Stomach (tissue), 9 donors: ENCODE measurements around the gene CEP250. TPM values are rescaled to one million over a fixed set of nuclear protein-coding genes. Genes with fewer than 3 reads are reported as not detected.

Experiments used
- DNase-seq, 2 donors: peaks; one replicate each; pipeline versions ENCODE4 v3.0.0 to v3.0.0-alpha.2; 2013 to 2019
- H3K27ac ChIP-seq, 5 donors: fragments of 200-600 bp in 4 of 5; sonication (generic) in 4 of 5; one replicate each; pipeline ENCODE4 v1.5.1; 2013 to 2019; ENCODE audit warnings: mild to moderate bottlenecking in 1 of 5, moderate library complexity in 1 of 5
- H3K27me3 ChIP-seq, 3 donors: fragments of 200-600 bp; sonication (generic); one replicate each; pipeline ENCODE4 v1.5.1; 2017 to 2019; ENCODE audit warnings: mixed run types in 1 of 3
- H3K36me3 ChIP-seq, 4 donors: fragments of 200-600 bp; sonication (generic); 1 replicate in 3 of 4; 2 replicates in 1 of 4; pipeline ENCODE4 v1.5.1; 2016 to 2019
- H3K4me1 ChIP-seq, 4 donors: fragments of 200-600 bp; sonication (generic); one replicate each; pipeline ENCODE4 v1.5.1; 2016 to 2019
- H3K4me3 ChIP-seq, 4 donors: fragments of 200-600 bp; sonication (generic) in 3 of 4; one replicate each; pipeline ENCODE4 v1.5.1; 2016 to 2019; ENCODE audit warnings: mild to moderate bottlenecking in 1 of 4
- H3K9me3 ChIP-seq, 4 donors: fragments of 200-600 bp; sonication (generic); one replicate each; pipeline ENCODE4 v1.5.1; 2016 to 2019
- EP300 ChIP-seq: sonication (generic); formaldehyde crosslinking; IDR thresholded peaks from one replicate; pipeline ENCODE4 v1.6.1; 2017; ENCODE audit warnings: antibody characterized with exemption
- POLR2A ChIP-seq, 4 donors: fragments of 450-650 bp; IDR thresholded peaks; one replicate each; pipeline ENCODE4 v1.6.1; 2016; ENCODE audit warnings: antibody characterized with exemption in 4 of 4, control low read depth in 2 of 4, mild to moderate bottlenecking in 1 of 4, moderate library complexity in 1 of 4
- POLR2AphosphoS5 ChIP-seq, 3 donors: sonication (generic); formaldehyde crosslinking; IDR thresholded peaks; one replicate each; pipeline ENCODE4 v1.6.1; 2016; ENCODE audit warnings: antibody characterized with exemption in 3 of 3
- WGBS, 5 donors: extraction: QIAGEN DNeasy Blood & Tissue Kit in 3 of 5; methylation state at CpG; one replicate each; pipeline versions ENCODE4 v1.1.5 to v1.1.7; 2013 to 2018; 5-methylcytosine and 5-hydroxymethylcytosine counted together
- intact Hi-C: fragments of 100-400 bp; cut with DNase I; formaldehyde crosslinking; loops from one replicate; pipeline ENCODE4 v1.15.1; 2023; ENCODE audit warnings: low total_unique reads
- polyA plus RNA-seq, 3 donors: library from polyadenylated mRNA; stranded (reverse); fragments of 200-250 nt; gene quantifications; one replicate each; pipeline ENCODE4 v1.2.3, GENCODE V29; 2013
- total RNA-seq, 5 donors: library from RNA; depleted of rRNA; stranded (reverse); fragments of >200 nt; gene quantifications; one replicate each; pipeline versions ENCODE4 v1.1.0 to v1.2.3, GENCODE V29; 2014 to 2016
- TF ChIP-seq, protein P1 (sequence below), 7 experiments: fragments of 450-650 bp in 4 of 7; fragments of 200-600 bp in 3 of 7; sonication (generic) in 3 of 7; IDR thresholded peaks; one replicate each; pipeline ENCODE4 v1.5.1; 2016 to 2019; ENCODE audit warnings: antibody characterized with exemption in 7 of 7, control low read depth in 2 of 7, mild to moderate bottlenecking in 1 of 7
- donor health status: healthy with polysubstance abuse.
- donor health status: Bipolar disorder and iron deficiency.
- donor health status: healthy.

The CEP250 gene
- total and polyA plus RNA-seq, 8 donors, result 2.9 to 51.3 (median 6.9) TPM

DNA sequence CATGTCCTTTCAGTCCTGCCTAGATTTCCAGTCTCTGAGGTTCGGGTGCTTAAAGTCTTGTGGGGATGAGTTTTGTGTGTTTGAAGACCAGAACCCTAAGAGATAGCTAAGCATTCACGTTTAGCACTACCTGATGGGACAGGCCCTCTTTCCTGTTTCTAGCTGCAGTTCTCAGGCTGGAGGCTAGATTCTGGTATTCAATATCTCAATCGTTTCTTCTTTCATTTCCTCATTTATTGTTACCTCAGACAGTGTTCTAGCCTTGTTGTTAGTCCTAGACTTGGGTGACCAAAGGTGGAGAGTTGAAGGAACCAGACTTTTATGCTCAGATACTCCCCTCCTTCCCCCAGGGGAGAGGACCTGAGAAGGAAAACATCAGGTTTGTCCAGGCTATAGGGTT lies 16.8 kb downstream of the CEP250 start:
- Histone ChIP-seq H3K36me3 (peaks cover 37 to 97% (median 92%) of the 10 kb centered on the region in 4 donors), H3K4me3 (no peak overlapping the region), H3K4me1 (peaks cover 0 to 9% (median 4%) of the 10 kb centered on the region in 4 donors), H3K27ac (no peak overlapping the region), H3K9me3 (no peaks in the 10 kb centered on the region), H3K27me3 (no peaks in the 10 kb centered on the region)
- WGBS, 5 donors, result 78 to 93% (median 89%) methylated on average over 3 of the region's 3 CpGs
- intact Hi-C loops, result no loop called here
- no peak for DNase-seq
- TF ChIP-seq EP300 (no peak), POLR2AphosphoS5 (IDR thresholded peaks at IDR 0.05) (no peak), POLR2A (IDR thresholded peaks at IDR 0.05) (no peak)
- TF ChIP-seq, protein P1, sequence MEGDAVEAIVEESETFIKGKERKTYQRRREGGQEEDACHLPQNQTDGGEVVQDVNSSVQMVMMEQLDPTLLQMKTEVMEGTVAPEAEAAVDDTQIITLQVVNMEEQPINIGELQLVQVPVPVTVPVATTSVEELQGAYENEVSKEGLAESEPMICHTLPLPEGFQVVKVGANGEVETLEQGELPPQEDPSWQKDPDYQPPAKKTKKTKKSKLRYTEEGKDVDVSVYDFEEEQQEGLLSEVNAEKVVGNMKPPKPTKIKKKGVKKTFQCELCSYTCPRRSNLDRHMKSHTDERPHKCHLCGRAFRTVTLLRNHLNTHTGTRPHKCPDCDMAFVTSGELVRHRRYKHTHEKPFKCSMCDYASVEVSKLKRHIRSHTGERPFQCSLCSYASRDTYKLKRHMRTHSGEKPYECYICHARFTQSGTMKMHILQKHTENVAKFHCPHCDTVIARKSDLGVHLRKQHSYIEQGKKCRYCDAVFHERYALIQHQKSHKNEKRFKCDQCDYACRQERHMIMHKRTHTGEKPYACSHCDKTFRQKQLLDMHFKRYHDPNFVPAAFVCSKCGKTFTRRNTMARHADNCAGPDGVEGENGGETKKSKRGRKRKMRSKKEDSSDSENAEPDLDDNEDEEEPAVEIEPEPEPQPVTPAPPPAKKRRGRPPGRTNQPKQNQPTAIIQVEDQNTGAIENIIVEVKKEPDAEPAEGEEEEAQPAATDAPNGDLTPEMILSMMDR (IDR thresholded peaks at IDR 0.05), result no peak

DNA sequence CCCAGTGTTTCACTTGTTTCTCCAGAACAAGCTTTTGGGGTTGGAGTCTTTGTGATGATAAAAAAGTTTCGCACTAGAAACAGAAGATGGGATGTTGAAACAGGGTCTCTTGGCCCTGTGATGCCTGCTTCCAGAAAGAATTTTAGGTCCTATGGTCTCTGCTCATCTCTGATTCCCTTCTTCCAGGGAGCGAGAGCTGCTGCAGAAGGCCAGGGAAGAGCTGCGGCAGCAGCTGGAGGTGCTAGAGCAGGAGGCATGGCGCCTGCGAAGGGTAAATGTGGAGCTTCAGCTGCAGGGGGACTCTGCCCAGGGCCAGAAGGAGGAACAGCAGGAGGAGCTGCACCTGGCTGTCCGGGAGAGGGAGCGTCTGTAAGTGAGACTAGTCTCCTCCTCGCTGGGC lies 18.3 kb downstream of the CEP250 start:
- peaks cover 50 to 100% (median 97%) of the 10 kb centered on the region in 4 donors for H3K36me3 ChIP-seq
- peaks cover 0 to under 1% (median 0%) of the 10 kb centered on the region in 4 donors for H3K4me1 ChIP-seq
- TF ChIP-seq, protein P1 (IDR thresholded peaks at IDR 0.05), result no peak
- DNase-seq, result no peak
- H3K27me3 ChIP-seq, result no peaks in the 10 kb centered on the region
- no peaks in the 10 kb centered on the region for H3K9me3 ChIP-seq
- intact Hi-C loops, result no loop called here
- H3K4me3 ChIP-seq, result no peak overlapping the region
- 85 to 94% (median 87%) methylated on average over 8 of the region's 8 CpGs for WGBS, 5 donors
- H3K27ac ChIP-seq, result no peak overlapping the region

DNA sequence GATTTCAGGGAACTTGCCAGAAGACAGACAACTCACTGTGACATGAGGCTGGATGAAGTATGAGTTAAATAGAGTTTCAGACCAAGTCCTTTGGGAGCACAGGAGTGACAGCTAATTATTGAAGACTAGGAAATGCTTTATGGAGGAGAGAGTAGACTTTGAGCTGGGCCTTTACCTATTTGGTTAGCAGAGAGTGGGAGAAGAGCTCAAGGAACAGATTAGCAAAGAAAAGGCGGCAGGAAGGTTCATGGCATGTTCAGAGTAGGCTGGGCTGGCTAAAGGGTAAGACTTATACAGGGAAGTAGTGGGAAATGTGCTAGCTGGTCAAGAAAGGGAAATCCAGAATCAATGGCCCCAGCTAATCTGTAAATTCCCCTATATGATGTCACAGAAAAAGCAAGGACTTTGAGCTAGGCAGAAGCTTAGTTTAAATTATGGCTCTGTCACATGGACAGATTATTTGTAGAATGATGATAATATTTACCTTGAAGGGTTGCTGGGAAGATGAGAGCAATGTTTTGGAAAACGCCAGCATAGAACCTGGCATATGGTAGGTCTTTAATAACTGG lies 19.0 kb downstream of the CEP250 start:
- no peak for TF ChIP-seq POLR2AphosphoS5 (IDR thresholded peaks at IDR 0.05)
- no peak for TF ChIP-seq POLR2A (IDR thresholded peaks at IDR 0.05)
- TF ChIP-seq, protein P1 (IDR thresholded peaks at IDR 0.05), result no peak
- no peak for TF ChIP-seq EP300
- intact Hi-C loops, result no loop called here
- Histone ChIP-seq H3K4me1 (no peaks in the 10 kb centered on the region), H3K9me3 (no peaks in the 10 kb centered on the region), H3K27ac (no peak overlapping the region), H3K27me3 (no peaks in the 10 kb centered on the region), H3K36me3 (peaks cover 57 to 100% (median 100%) of the 10 kb centered on the region in 4 donors), H3K4me3 (no peak overlapping the region)
- DNase-seq, result no peak
- WGBS, 5 donors, result 85 to 98% (median 93%) methylated on average over 2 of the region's 2 CpGs

DNA sequence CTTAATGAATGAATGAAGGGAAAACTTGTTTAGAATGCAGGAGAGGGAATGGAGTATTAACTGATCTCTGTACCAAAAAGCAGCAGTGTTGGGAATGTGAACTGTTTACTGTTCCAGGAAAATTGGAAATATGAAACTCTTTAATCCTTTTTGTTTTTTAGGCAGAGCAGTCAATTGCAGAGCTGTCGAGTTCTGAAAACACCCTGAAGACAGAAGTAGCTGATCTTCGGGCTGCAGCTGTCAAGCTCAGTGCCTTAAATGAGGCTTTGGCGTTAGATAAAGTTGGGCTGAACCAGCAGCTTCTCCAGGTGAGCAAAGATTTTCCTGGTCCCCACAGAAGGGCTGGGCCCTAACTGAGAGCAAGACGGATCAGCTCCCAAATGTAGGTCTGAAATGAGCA lies 20.9 kb downstream of the CEP250 start:
- intact Hi-C loops, result no loop called here
- H3K4me1 ChIP-seq, result no peaks in the 10 kb centered on the region
- no peak overlapping the region for H3K27ac ChIP-seq
- 88 to 94% (median 90%) methylated on average over 4 of the region's 4 CpGs for WGBS, 5 donors
- no peak for DNase-seq
- H3K36me3 ChIP-seq, result peaks cover 58 to 100% (median 100%) of the 10 kb centered on the region in 4 donors
- H3K4me3 ChIP-seq, result no peak overlapping the region
- no peaks in the 10 kb centered on the region for H3K27me3 ChIP-seq
- TF ChIP-seq POLR2A (IDR thresholded peaks at IDR 0.05) (no peak), POLR2AphosphoS5 (IDR thresholded peaks at IDR 0.05) (no peak), EP300 (no peak)
- TF ChIP-seq, protein P1 (IDR thresholded peaks at IDR 0.05), result no peak
- no peaks in the 10 kb centered on the region for H3K9me3 ChIP-seq
